Kidney (tissue), 14 donors: ENCODE results near the gene F2RL1. TPM values are rescaled to one million over a fixed set of nuclear protein-coding genes. Genes with fewer than 3 reads are reported as not detected.

ENCODE experiments used
- DNase-seq, 5 donors: peaks; one replicate each; pipeline ENCODE4 v3.0.0-alpha.2; 2013 to 2020
- FAIRE-seq: peaks from 2 replicates; lab custom pipeline; 2012; peaks lifted over from hg19 to GRCh38; lab: Jason Lieb, UNC
- H3K27ac ChIP-seq, 2 donors: one replicate each; pipeline ENCODE4 v1.7.0; 2013; ENCODE audit warnings: low read depth in 2 of 2, low read length in 2 of 2, inconsistent platforms in 1 of 2
- H3K27me3 ChIP-seq: one replicate; pipeline ENCODE4 v1.7.1; 2013; ENCODE audit warnings: low read length, inconsistent platforms; ENCODE audit not compliant: control insufficient read depth, insufficient read depth
- H3K36me3 ChIP-seq, 3 donors: one replicate each; pipeline versions ENCODE4 v1.7.0 to v1.7.1; 2013; ENCODE audit warnings: low read length in 3 of 3, control low read depth in 1 of 3, inconsistent platforms in 1 of 3; ENCODE audit not compliant: insufficient read depth in 3 of 3, control insufficient read depth in 2 of 3
- H3K4me1 ChIP-seq, 3 donors: one replicate each; pipeline versions ENCODE4 v1.7.0 to v1.7.1; 2013; ENCODE audit warnings: low read length in 3 of 3, inconsistent platforms in 1 of 3, low read depth in 1 of 3; ENCODE audit not compliant: control insufficient read depth in 2 of 3, insufficient read depth in 2 of 3
- H3K4me3 ChIP-seq, 3 donors: one replicate each; pipeline versions ENCODE4 v1.7.0 to v1.8.1; 2013; ENCODE audit warnings: low read length in 3 of 3, control low read depth in 1 of 3, inconsistent platforms in 1 of 3
- H3K9ac ChIP-seq, 3 donors: one replicate each; pipeline versions ENCODE4 v1.7.0 to v1.7.1; 2013; ENCODE audit warnings: low read length in 3 of 3, control low read depth in 1 of 3, inconsistent platforms in 1 of 3
- H3K9me3 ChIP-seq, 3 donors: one replicate each; pipeline versions ENCODE4 v1.7.0 to v1.7.1; 2013; ENCODE audit warnings: low read length in 3 of 3, control low read depth in 1 of 3, inconsistent platforms in 1 of 3; ENCODE audit not compliant: control insufficient read depth in 2 of 3, insufficient read depth in 1 of 3
- CTCF ChIP-seq: IDR thresholded peaks from 3 replicates; pipeline ENCODE4 v1.5.1; 2012; ENCODE audit warnings: mild to moderate bottlenecking, moderate library complexity, borderline replicate concordance; ENCODE audit not compliant: insufficient read depth; ENCODE audit errors: extremely low read depth
- intact Hi-C: fragments of 100-400 bp; cut with DNase I; formaldehyde crosslinking; loops from one replicate; pipeline ENCODE4 v1.11.1; 2022
- polyA plus RNA-seq: library from polyadenylated mRNA; stranded (reverse); fragments of 350-450 nt; fragmentation: Illumina TruSeq; extraction: RNeasy Lipid Tissue Mini Kit (QIAGEN cat#74804); gene quantifications from one replicate; pipeline ENCODE4 v1.2.3, GENCODE V29; 2014; ENCODE audit warnings: low read depth, low replicate concordance; ENCODE audit not compliant: insufficient read depth
- total RNA-seq: library from RNA; stranded (reverse); fragmentation: NEBNext Ultra II Directional; extraction: Animal tissue kit (Norgen Biotek cat#: 25700); gene quantifications from one replicate; pipeline ENCODE4 v1.2.1, GENCODE V29; 2021
- donor health status: control.
- donor health status: control.
- donor health status: control.
- donor health status: control.
- donor health status: control.
- donor health status: DM: yes; HTN: yes; CAD: no.
- donor health status: Normal renal cell carcinoma (clear cell type).

Gene F2RL1
- total and polyA plus RNA-seq, 2 donors from 2014 or later, result 24.5 to 51.9 TPM

GRCh38 chr5:76863001-76863400 is 44.2 kb downstream of the F2RL1 start:
- intact Hi-C loops, result no loop called here
- no peaks in the 10 kb centered on the region for H3K9me3 ChIP-seq
- no peaks in the 10 kb centered on the region for H3K27me3 ChIP-seq
- no peak overlapping the region for H3K9ac ChIP-seq
- FAIRE-seq (no peak), DNase-seq (no peak)
- H3K27ac ChIP-seq, result no peak overlapping the region
- H3K4me1 ChIP-seq, result no peaks in the 10 kb centered on the region
- H3K4me3 ChIP-seq, result no peak overlapping the region
- H3K36me3 ChIP-seq, result no peaks in the 10 kb centered on the region
- no peak for TF ChIP-seq CTCF

DNA sequence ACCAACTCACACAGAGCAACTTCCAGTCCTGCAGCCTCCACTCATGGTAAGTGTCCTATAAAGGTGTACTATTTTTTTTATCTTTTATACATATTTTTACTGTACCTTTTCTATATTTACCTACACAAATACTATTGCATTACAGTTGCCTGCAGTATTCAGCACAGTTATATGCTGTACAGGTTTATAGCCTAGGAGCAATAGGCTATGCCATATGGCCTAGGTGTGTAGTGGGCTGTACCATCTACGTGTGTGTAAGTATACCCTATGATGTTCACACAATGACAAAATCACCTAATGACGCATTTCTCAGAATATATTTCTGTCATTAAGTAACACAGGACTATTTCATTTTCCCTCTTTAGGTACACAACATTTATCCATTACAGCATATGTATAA is 47.7 kb downstream of the F2RL1 start:
- H3K4me1 ChIP-seq, result no peaks in the 10 kb centered on the region
- H3K4me3 ChIP-seq, result no peak overlapping the region
- DNase-seq (no peak), FAIRE-seq (no peak)
- no peak overlapping the region for H3K27ac ChIP-seq
- no peaks in the 10 kb centered on the region for H3K36me3 ChIP-seq
- intact Hi-C loops, result no loop called here
- no peak for TF ChIP-seq CTCF
- no peaks in the 10 kb centered on the region for H3K9me3 ChIP-seq
- no peak overlapping the region for H3K9ac ChIP-seq
- no peaks in the 10 kb centered on the region for H3K27me3 ChIP-seq

GRCh38 chr5:76867038-76867437 is 48.2 kb downstream of the F2RL1 start:
- Histone ChIP-seq H3K9ac (no peak overlapping the region), H3K27me3 (no peaks in the 10 kb centered on the region), H3K9me3 (no peaks in the 10 kb centered on the region), H3K4me1 (no peaks in the 10 kb centered on the region), H3K4me3 (no peak overlapping the region), H3K36me3 (no peaks in the 10 kb centered on the region), H3K27ac (no peak overlapping the region)
- FAIRE-seq (no peak), DNase-seq (no peak)
- no peak for TF ChIP-seq CTCF
- intact Hi-C loops, result no loop called here
